ENCODE measurements around the gene EXTL2. TPM values are rescaled to one million over a fixed set of nuclear protein-coding genes. Genes with fewer than 3 reads are reported as not detected.

Gene EXTL2
- total RNA-seq, 1 experiment from 2014 or later: 7.2 TPM

GRCh38 chr1:100883963-100884362 is 10.7 kb downstream of the EXTL2 start:
- no peaks in the 10 kb centered on the region for H3K27me3 Mint-ChIP-seq (ENCODE audit: insufficient read depth, unreplicated experiment)
- BruUV-seq (replicated peaks): no TSS peak
- no peak overlapping the region for H3K4me3 ChIP-seq (ENCODE audit: low read depth, low read length)
- H3K36me3 ChIP-seq (ENCODE audit: control insufficient read depth, insufficient read depth, low read length): no peaks in the 10 kb centered on the region
- H3K9me3 ChIP-seq: no peaks in the 10 kb centered on the region
- ChIA-PET CTCF (no interaction called here), POLR2A (no interaction called here)
- TF ChIP-seq CTCF (IDR thresholded peaks at IDR 0.05; ENCODE audit: insufficient read depth in 1 of 2, low read depth in 1 of 2, low read length in 1 of 2, severe bottlenecking in 1 of 2, unreplicated experiment in 1 of 2): no peak
- H3K27me3 ChIP-seq (replicated peaks; ENCODE audit: control insufficient read depth, insufficient read depth, low read length): no peaks in the 10 kb centered on the region
- H3K27ac Mint-ChIP-seq (ENCODE audit: unreplicated experiment): no peak overlapping the region
- no peaks in the 10 kb centered on the region for H3K9me3 Mint-ChIP-seq (ENCODE audit: unreplicated experiment)
- no peaks in the 10 kb centered on the region for H3K4me1 Mint-ChIP-seq (ENCODE audit: low read depth, unreplicated experiment)
- DNase-seq: peak in 1 of 2 experiments; percentile 4
- peaks cover 5% of the 10 kb centered on the region for H3K36me3 Mint-ChIP-seq (ENCODE audit: insufficient read depth, unreplicated experiment)
- intact Hi-C loops (cut with micrococcal nuclease; ENCODE audit: unreplicated experiment): no loop called here
- H3K4me1 ChIP-seq: no peaks in the 10 kb centered on the region
- H3K4me3 Mint-ChIP-seq (ENCODE audit: unreplicated experiment): no peak overlapping the region

DNA sequence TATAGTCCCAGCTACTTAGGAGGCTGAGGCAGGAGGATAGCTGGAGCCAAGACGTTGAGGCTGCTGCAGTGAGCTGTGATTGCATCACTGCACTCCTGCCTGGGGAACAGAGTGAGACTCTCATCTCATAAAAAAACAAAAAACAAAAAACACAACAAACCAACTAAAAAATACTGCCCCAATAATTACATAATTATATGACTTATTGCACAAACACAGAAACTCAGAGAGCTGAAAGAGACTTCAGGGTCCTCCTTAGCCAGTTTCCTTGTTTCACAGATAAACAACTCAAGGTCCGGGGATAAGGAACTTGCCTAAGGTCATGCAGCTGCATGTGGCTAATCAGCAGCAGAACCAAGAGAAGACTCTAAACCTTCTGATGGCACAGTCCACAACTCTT is 11.9 kb downstream of the EXTL2 start:
- H3K4me1 ChIP-seq: no peaks in the 10 kb centered on the region
- H3K4me3 Mint-ChIP-seq (ENCODE audit: unreplicated experiment): no peak overlapping the region

GRCh38 chr1:100881687-100882086 is 13.0 kb downstream of the EXTL2 start:
- CTCF ChIA-PET: no interaction called here
- intact Hi-C loops (cut with micrococcal nuclease; ENCODE audit: unreplicated experiment): no loop called here

More for the DNA sequence above, 11.9 kb downstream of the EXTL2 start:
- intact Hi-C loops (cut with micrococcal nuclease; ENCODE audit: unreplicated experiment): no loop called here
- Histone ChIP-seq H3K27me3 (replicated peaks; ENCODE audit: control insufficient read depth, insufficient read depth, low read length) (no peaks in the 10 kb centered on the region), H3K9me3 (no peaks in the 10 kb centered on the region), H3K36me3 (ENCODE audit: control insufficient read depth, insufficient read depth, low read length) (no peaks in the 10 kb centered on the region), H3K4me3 (ENCODE audit: low read depth, low read length) (no peak overlapping the region)
- H3K27me3 Mint-ChIP-seq (ENCODE audit: insufficient read depth, unreplicated experiment): no peaks in the 10 kb centered on the region
- ChIA-PET POLR2A (no interaction called here), CTCF (no interaction called here)
- DNase-seq: no peak
- no peak for TF ChIP-seq CTCF (IDR thresholded peaks at IDR 0.05; ENCODE audit: insufficient read depth in 1 of 2, low read depth in 1 of 2, low read length in 1 of 2, severe bottlenecking in 1 of 2, unreplicated experiment in 1 of 2)
- no peaks in the 10 kb centered on the region for H3K9me3 Mint-ChIP-seq (ENCODE audit: unreplicated experiment)
- H3K36me3 Mint-ChIP-seq (ENCODE audit: insufficient read depth, unreplicated experiment): peaks cover 5% of the 10 kb centered on the region
- no peaks in the 10 kb centered on the region for H3K4me1 Mint-ChIP-seq (ENCODE audit: low read depth, unreplicated experiment)
- H3K27ac Mint-ChIP-seq (ENCODE audit: unreplicated experiment): no peak overlapping the region
- no TSS peak for BruUV-seq (replicated peaks)

More at GRCh38 chr1:100881687-100882086, 13.0 kb downstream of the EXTL2 start:
- BruUV-seq (replicated peaks): no TSS peak
- Mint-ChIP-seq H3K36me3 (ENCODE audit: insufficient read depth, unreplicated experiment) (peaks cover 5% of the 10 kb centered on the region), H3K4me3 (ENCODE audit: unreplicated experiment) (no peak overlapping the region), H3K9me3 (ENCODE audit: unreplicated experiment) (no peaks in the 10 kb centered on the region), H3K4me1 (ENCODE audit: low read depth, unreplicated experiment) (no peaks in the 10 kb centered on the region), H3K27ac (ENCODE audit: unreplicated experiment) (no peak overlapping the region), H3K27me3 (ENCODE audit: insufficient read depth, unreplicated experiment) (no peaks in the 10 kb centered on the region)
- POLR2A ChIA-PET: no interaction called here
- Histone ChIP-seq H3K36me3 (ENCODE audit: control insufficient read depth, insufficient read depth, low read length) (no peaks in the 10 kb centered on the region), H3K4me1 (no peaks in the 10 kb centered on the region), H3K27me3 (replicated peaks; ENCODE audit: control insufficient read depth, insufficient read depth, low read length) (no peaks in the 10 kb centered on the region), H3K9me3 (no peaks in the 10 kb centered on the region), H3K4me3 (ENCODE audit: low read depth, low read length) (no peak overlapping the region)
- TF ChIP-seq CTCF (IDR thresholded peaks at IDR 0.05; ENCODE audit: insufficient read depth in 1 of 2, low read depth in 1 of 2, low read length in 1 of 2, severe bottlenecking in 1 of 2, unreplicated experiment in 1 of 2): no peak
- no peak for DNase-seq
